Measurements from ENCODE around the gene PDE2A. TPM values are rescaled to one million over a fixed set of nuclear protein-coding genes. Genes with fewer than 3 reads are reported as not detected.

Gene PDE2A
- total RNA-seq, 1 donor from 2014 or later = 3.0 TPM

DNA sequence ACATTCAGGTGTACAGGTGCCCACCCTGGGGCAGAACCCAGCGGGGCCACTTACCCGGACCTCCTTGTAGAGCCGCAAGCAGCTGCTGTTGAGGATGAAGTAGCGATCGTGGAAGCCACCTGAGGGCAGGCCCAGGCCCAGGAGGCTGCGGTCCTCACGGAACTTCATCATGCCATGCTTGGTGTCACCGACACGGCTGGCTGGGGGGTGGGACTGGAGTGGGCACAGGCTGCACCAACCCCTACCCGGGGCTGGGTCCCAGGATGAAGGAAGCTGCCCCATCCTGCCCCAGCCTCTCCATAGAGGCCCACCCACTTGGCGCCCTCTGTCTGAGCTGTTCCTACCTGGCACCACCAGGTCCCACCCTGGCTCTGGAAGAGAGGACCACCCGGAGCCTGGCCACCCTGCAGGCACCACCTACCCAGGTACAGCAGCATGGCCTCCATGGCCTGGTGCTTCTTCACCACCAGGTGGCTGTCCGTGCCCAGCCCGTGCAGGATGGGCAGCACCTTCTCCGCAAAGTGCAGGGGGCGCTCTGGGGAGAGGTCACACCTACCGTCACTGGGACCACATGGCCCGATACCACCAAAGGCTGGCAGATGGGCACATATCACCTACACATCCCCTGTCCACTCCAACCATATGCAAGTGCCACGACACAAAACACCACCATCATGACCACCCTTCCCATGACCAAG lies 19.2 kb upstream of the PDE2A start:
- H3K9me3 Mint-ChIP-seq = no peaks in the 10 kb centered on the region
- DNase-seq (ENCODE audit: low read depth, low spot score) = no peak
- no peak overlapping the region for H3K4me3 Mint-ChIP-seq
- H3K36me3 Mint-ChIP-seq (ENCODE audit: low read depth) = peaks cover 11% of the 10 kb centered on the region
- no peaks in the 10 kb centered on the region for H3K4me1 Mint-ChIP-seq
- no peaks in the 10 kb centered on the region for H3K27me3 Mint-ChIP-seq (ENCODE audit: low read depth)
- TF ChIP-seq, protein P1, sequence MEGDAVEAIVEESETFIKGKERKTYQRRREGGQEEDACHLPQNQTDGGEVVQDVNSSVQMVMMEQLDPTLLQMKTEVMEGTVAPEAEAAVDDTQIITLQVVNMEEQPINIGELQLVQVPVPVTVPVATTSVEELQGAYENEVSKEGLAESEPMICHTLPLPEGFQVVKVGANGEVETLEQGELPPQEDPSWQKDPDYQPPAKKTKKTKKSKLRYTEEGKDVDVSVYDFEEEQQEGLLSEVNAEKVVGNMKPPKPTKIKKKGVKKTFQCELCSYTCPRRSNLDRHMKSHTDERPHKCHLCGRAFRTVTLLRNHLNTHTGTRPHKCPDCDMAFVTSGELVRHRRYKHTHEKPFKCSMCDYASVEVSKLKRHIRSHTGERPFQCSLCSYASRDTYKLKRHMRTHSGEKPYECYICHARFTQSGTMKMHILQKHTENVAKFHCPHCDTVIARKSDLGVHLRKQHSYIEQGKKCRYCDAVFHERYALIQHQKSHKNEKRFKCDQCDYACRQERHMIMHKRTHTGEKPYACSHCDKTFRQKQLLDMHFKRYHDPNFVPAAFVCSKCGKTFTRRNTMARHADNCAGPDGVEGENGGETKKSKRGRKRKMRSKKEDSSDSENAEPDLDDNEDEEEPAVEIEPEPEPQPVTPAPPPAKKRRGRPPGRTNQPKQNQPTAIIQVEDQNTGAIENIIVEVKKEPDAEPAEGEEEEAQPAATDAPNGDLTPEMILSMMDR (conservative IDR thresholded peaks at IDR 0.05) = peak; percentile 20
- H3K27ac Mint-ChIP-seq (ENCODE audit: unreplicated experiment) = no peak overlapping the region

DNA sequence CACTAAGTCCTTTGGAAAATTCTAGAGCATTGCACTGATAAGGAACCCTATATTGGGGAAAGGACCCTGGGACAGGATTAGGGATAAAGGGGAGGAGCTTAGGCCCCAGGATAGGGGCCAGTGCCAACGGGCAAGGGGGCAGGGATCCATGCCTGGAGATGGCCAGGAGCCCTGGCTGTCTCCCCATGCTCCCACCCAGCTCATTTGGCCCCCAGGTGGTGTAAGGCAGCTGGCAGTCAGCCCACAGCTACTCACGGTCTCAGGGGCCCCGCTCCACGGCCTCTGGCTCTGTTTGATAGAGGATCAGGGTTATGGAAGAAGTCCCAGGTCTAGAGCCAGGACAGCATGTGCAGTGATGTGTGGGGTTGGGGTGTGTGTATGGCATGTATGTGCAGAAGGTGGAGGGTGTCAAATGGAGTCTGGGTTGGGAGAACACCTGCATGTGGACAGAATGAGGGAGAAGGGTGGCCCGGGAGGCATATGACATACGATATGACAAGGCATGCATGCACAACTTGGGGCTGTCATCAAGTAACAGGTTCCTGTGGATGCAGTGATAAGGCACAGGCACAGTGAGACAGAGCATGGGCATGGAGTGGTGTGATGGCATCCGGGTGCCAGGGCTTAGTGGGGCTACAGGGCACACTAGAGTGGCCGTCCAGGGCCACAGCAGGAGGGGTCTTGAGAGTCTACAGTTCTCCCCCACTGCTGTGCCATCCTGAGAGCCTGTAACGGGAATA lies 18.4 kb upstream of the PDE2A start:
- TF ChIP-seq, protein P1 (conservative IDR thresholded peaks at IDR 0.05) = no peak
- Mint-ChIP-seq H3K27ac (ENCODE audit: unreplicated experiment) (no peak overlapping the region), H3K4me1 (no peaks in the 10 kb centered on the region), H3K27me3 (ENCODE audit: low read depth) (no peaks in the 10 kb centered on the region), H3K4me3 (no peak overlapping the region), H3K9me3 (no peaks in the 10 kb centered on the region), H3K36me3 (ENCODE audit: low read depth) (peaks cover 11% of the 10 kb centered on the region)
- no peak for DNase-seq (ENCODE audit: low read depth, low spot score)

DNA sequence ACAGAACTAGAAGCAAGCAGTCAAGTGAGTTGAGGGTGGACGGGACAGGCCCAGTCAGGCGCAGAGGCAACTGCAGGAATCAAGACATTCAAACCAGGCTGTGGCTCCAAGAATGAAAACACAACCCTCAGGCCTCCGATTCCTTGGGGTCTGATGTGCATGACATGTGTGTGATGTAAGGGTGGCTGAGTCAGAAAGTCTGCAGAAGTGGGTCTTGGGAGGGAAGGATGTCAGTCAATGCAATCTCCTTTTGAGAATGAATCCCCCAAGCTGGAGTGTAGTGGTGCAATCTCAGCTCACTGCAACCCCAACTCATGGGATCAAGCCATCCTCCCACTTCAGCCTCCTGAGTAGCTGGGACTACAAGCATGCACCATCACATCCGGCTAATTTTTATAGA lies 15.9 kb upstream of the PDE2A start:
- H3K4me3 Mint-ChIP-seq = no peak overlapping the region
- no peaks in the 10 kb centered on the region for H3K9me3 Mint-ChIP-seq
- H3K27ac Mint-ChIP-seq (ENCODE audit: unreplicated experiment) = peak overlapping the region; percentile 23
- TF ChIP-seq, protein P1 (conservative IDR thresholded peaks at IDR 0.05) = no peak
- no peaks in the 10 kb centered on the region for H3K27me3 Mint-ChIP-seq (ENCODE audit: low read depth)
- DNase-seq (ENCODE audit: low read depth, low spot score) = no peak
- peaks cover 8% of the 10 kb centered on the region for H3K36me3 Mint-ChIP-seq (ENCODE audit: low read depth)
- H3K4me1 Mint-ChIP-seq = no peaks in the 10 kb centered on the region

DNA sequence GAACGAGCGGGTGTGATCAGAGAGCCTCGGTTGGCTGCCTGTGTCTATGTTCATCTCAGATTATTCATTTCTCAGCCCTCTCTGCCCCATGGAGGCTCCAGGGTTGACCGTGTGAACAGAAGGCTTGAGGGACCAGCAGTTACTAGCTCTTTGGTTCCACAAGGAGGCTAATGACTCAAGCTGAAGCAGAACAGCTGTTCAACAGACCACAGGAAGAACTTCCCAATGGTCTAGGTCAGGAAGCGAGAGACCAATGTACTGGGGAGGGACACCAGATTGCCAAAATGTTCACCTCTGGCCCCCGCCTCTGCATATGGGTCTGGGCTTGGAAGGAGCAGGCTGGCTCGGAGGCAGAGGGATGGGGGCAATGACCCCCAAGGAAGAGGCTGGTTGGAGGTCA lies 14.7 kb upstream of the PDE2A start:
- Mint-ChIP-seq H3K27me3 (ENCODE audit: low read depth) (no peaks in the 10 kb centered on the region), H3K36me3 (ENCODE audit: low read depth) (peaks cover under 1% of the 10 kb centered on the region), H3K27ac (ENCODE audit: unreplicated experiment) (no peak overlapping the region), H3K4me3 (no peak overlapping the region), H3K4me1 (no peaks in the 10 kb centered on the region), H3K9me3 (no peaks in the 10 kb centered on the region)
- TF ChIP-seq, protein P1 (conservative IDR thresholded peaks at IDR 0.05) = no peak
- no peak for DNase-seq (ENCODE audit: low read depth, low spot score)

DNA sequence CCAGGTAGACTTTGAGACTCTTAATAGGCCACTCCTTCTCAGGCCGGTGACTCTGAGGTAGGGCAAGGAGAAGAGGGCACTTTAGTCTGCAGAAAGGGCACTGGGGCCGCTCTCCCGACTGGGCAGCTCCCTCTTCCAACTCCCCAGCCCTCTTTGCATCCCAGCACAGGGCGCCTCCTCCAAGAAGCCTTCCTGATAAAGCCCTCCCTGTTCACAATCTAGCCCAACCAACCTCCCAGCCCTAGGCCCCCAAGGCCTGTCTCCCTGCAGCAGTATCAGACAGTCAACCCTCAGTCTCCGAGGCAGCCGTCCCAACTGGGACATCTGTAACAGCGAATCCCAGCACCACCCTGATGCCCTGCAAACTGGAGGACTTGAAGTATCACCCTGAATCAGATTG lies 14.3 kb upstream of the PDE2A start:
- H3K4me1 Mint-ChIP-seq = no peaks in the 10 kb centered on the region
- DNase-seq (ENCODE audit: low read depth, low spot score) = no peak
- peaks cover 3% of the 10 kb centered on the region for H3K27me3 Mint-ChIP-seq (ENCODE audit: low read depth)
- H3K36me3 Mint-ChIP-seq (ENCODE audit: low read depth) = no peaks in the 10 kb centered on the region
- no peak overlapping the region for H3K4me3 Mint-ChIP-seq
- H3K9me3 Mint-ChIP-seq = no peaks in the 10 kb centered on the region
- TF ChIP-seq, protein P1 (conservative IDR thresholded peaks at IDR 0.05) = no peak
- H3K27ac Mint-ChIP-seq (ENCODE audit: unreplicated experiment) = no peak overlapping the region
